CD4-positive, alpha-beta memory T cell (primary cell): ENCODE measurements around the gene GALT. TPM values are rescaled to one million over a fixed set of nuclear protein-coding genes. Genes with fewer than 3 reads are reported as not detected.

Experiments
- CTCF ChIA-PET: fragments of 350-600 bp; sonication (Branson Sonifier 250); formaldehyde crosslinking; loops from one replicate; lab custom pipeline; 2021; ENCODE audit warnings: inconsistent platforms; ENCODE audit not compliant: partially characterized antibody; lab: Charles Lee
- POLR2A ChIA-PET: fragments of 350-600 bp; sonication (Branson Sonifier 250); formaldehyde crosslinking; loops from one replicate; lab custom pipeline; 2021; ENCODE audit not compliant: partially characterized antibody; lab: Charles Lee
- DNase-seq, 5 donors: peaks; one replicate each; pipeline versions ENCODE4 v3.0.0 to v3.0.0-alpha.2; 2020 to 2022; ENCODE audit warnings: mixed read lengths in 1 of 5
- H3K27ac ChIP-seq: one replicate; pipeline ENCODE4 v1.7.0; 2013; ENCODE audit warnings: low read depth, low read length
- H3K27me3 ChIP-seq: 2 replicates; pipeline ENCODE4 v1.7.0; 2013; ENCODE audit warnings: mild to moderate bottlenecking, low read length, moderate library complexity; ENCODE audit not compliant: insufficient read depth
- H3K36me3 ChIP-seq: 2 replicates; pipeline ENCODE4 v1.7.0; 2013; ENCODE audit warnings: mild to moderate bottlenecking, low read length, moderate library complexity; ENCODE audit not compliant: insufficient read depth
- H3K4me1 ChIP-seq: 2 replicates; pipeline ENCODE4 v1.7.0; 2013; ENCODE audit warnings: mild to moderate bottlenecking, low read length, moderate library complexity; ENCODE audit not compliant: insufficient read depth
- H3K4me3 ChIP-seq, 2 donors: one replicate each; pipeline ENCODE4 v1.7.0; 2013; ENCODE audit warnings: low read length in 2 of 2, mild to moderate bottlenecking in 1 of 2
- H3K9me3 ChIP-seq, 2 donors: one replicate each; pipeline ENCODE4 v1.7.0; 2013; ENCODE audit warnings: low read length in 2 of 2, control low read depth in 1 of 2; ENCODE audit not compliant: control insufficient read depth in 1 of 2
- H3K27ac Mint-ChIP-seq, 7 donors: one replicate each; pipeline ENCODE4 v1.8.0; 2020 to 2021; ENCODE audit warnings: mixed read lengths in 7 of 7, mild to moderate bottlenecking in 6 of 7, inconsistent platforms in 3 of 7, moderate library complexity in 3 of 7
- H3K27me3 Mint-ChIP-seq, 2 donors: one replicate each; pipeline ENCODE4 v1.8.0; 2020 to 2021; ENCODE audit warnings: mixed read lengths in 2 of 2
- H3K36me3 Mint-ChIP-seq, 2 donors: one replicate each; pipeline ENCODE4 v1.8.0; 2020 to 2021; ENCODE audit warnings: mixed read lengths in 2 of 2, inconsistent platforms in 1 of 2, mild to moderate bottlenecking in 1 of 2
- H3K4me1 Mint-ChIP-seq, 4 donors: one replicate each; pipeline ENCODE4 v1.8.0; 2020 to 2021; ENCODE audit warnings: mixed read lengths in 4 of 4, mild to moderate bottlenecking in 1 of 4
- H3K4me3 Mint-ChIP-seq, 8 donors: one replicate each; pipeline ENCODE4 v1.8.0; 2020 to 2021; ENCODE audit warnings: mixed read lengths in 8 of 8, mild to moderate bottlenecking in 7 of 8, moderate library complexity in 6 of 8, inconsistent platforms in 3 of 8
- H3K9me3 Mint-ChIP-seq, 8 donors: one replicate each; pipeline ENCODE4 v1.8.0; 2020 to 2021; ENCODE audit warnings: mixed read lengths in 8 of 8, mild to moderate bottlenecking in 5 of 8, inconsistent platforms in 3 of 8, moderate library complexity in 1 of 8
- intact Hi-C: fragments of 100-400 bp; cut with micrococcal nuclease; formaldehyde crosslinking; loops from one replicate; pipeline ENCODE4 v1.15.1; 2023
- polyA plus RNA-seq, 2 donors: library from polyadenylated mRNA; unstranded; fragments of 300-500 nt; fragmentation: Illumina TruSeq; gene quantifications; one replicate each; pipeline ENCODE4 v1.2.3, GENCODE V29; 2021
- total RNA-seq, 2 experiments: library from RNA; stranded (reverse); gene quantifications; one replicate each; pipeline ENCODE4 v1.2.3, GENCODE V29; 2021

GALT gene
- total and polyA plus RNA-seq, 4 experiments from 2014 or later, result 81.9 to 261 (median 167) TPM

GRCh38 chr9:34606905-34607304 lies 39.6 kb upstream of the GALT start:
- H3K36me3 Mint-ChIP-seq, result peaks cover 0 to 3% of the 10 kb centered on the region in 2 donors
- Histone ChIP-seq H3K9me3 (no peaks in the 10 kb centered on the region), H3K4me1 (peaks cover 10% of the 10 kb centered on the region), H3K27me3 (no peaks in the 10 kb centered on the region), H3K4me3 (no peak overlapping the region), H3K27ac (no peak overlapping the region), H3K36me3 (no peaks in the 10 kb centered on the region)
- ChIA-PET CTCF (interaction anchor here (0.8 to 5.6 kb wide), 5 partner anchors 8 to 203 kb away, joined by 3 to 70 read pairs (median 20); partner anchors contain the start of gene SIGMAR1), POLR2A (interaction anchor here (1.5 kb wide), 1 partner anchor 31 kb away, joined by 5 read pairs; the partner anchor contains the start of gene SIGMAR1)
- intact Hi-C loops, result no loop called here
- no peak for DNase-seq
- no peak overlapping the region for H3K27ac Mint-ChIP-seq
- H3K9me3 Mint-ChIP-seq, result no peaks in the 10 kb centered on the region
- H3K4me3 Mint-ChIP-seq, result no peak overlapping the region
- H3K27me3 Mint-ChIP-seq, result peaks cover 0 to 2% of the 10 kb centered on the region in 2 donors
- H3K4me1 Mint-ChIP-seq, result peaks cover 5 to 19% (median 12%) of the 10 kb centered on the region in 4 donors

- no peak for DNase-seq
- Histone ChIP-seq H3K9me3 (no peaks in the 10 kb centered on the region), H3K36me3 (no peaks in the 10 kb centered on the region), H3K4me3 (no peak overlapping the region), H3K27me3 (no peaks in the 10 kb centered on the region), H3K27ac (no peak overlapping the region), H3K4me1 (peaks cover 11% of the 10 kb centered on the region)
- Mint-ChIP-seq H3K4me3 (no peak overlapping the region), H3K4me1 (peaks cover 5 to 22% (median 14%) of the 10 kb centered on the region in 4 donors), H3K27me3 (peaks cover 0 to 2% of the 10 kb centered on the region in 2 donors), H3K27ac (no peak overlapping the region), H3K9me3 (no peaks in the 10 kb centered on the region), H3K36me3 (peaks cover 0 to 6% of the 10 kb centered on the region in 2 donors)
- ChIA-PET CTCF (interaction anchor here (0.8 to 5.6 kb wide), 3 partner anchors 12 to 28 kb away, joined by 3 to 70 read pairs (median 21); partner anchors contain the start of gene SIGMAR1), POLR2A (interaction anchor here (1.5 kb wide), 1 partner anchor 30 kb away, joined by 5 read pairs; the partner anchor contains the start of gene SIGMAR1)
- intact Hi-C loops, result no loop called here
Observed at GRCh38 chr9:34607331-34607730, 39.1 kb upstream of the GALT start.

GRCh38 chr9:34610434-34611206 lies 35.9 kb upstream of the GALT start:
- CTCF ChIA-PET, result interaction anchor here (0.8 to 8.4 kb wide), 7 partner anchors 8 to 92 kb away, joined by 3 to 235 read pairs (median 8); partner anchors contain the start of genes ARID3C, DCTN3 and SIGMAR1
- H3K27ac ChIP-seq, result peak overlapping the region; percentile 71
- H3K36me3 ChIP-seq, result peaks cover 14% of the 10 kb centered on the region
- peaks cover 0 to 22% of the 10 kb centered on the region in 2 donors for H3K36me3 Mint-ChIP-seq
- peak overlapping the region; percentile 64 to 93 (median 92) for H3K4me3 Mint-ChIP-seq
- no peaks in the 10 kb centered on the region for H3K27me3 ChIP-seq
- intact Hi-C loops, result loop anchor here (5.0 kb wide), 2 partner anchors 37 to 793 kb away; partner anchors contain the start of genes GALT and UBE2R2
- no peak for DNase-seq
- H3K9me3 Mint-ChIP-seq, result no peaks in the 10 kb centered on the region
- peak overlapping the region in 1 of 2 donors; percentile 81 for H3K4me3 ChIP-seq
- peaks cover 7 to 31% (median 23%) of the 10 kb centered on the region in 4 donors for H3K4me1 Mint-ChIP-seq
- peaks cover 19% of the 10 kb centered on the region for H3K4me1 ChIP-seq
- POLR2A ChIA-PET, result interaction anchor here (0.9 to 4.4 kb wide), 6 partner anchors 10 to 229 kb away, joined by 3 to 106 read pairs (median 15); partner anchors contain the start of genes ARID3C, CCL27, DCTN3 and GALT
- H3K9me3 ChIP-seq, result no peaks in the 10 kb centered on the region
- H3K27ac Mint-ChIP-seq, result peak overlapping the region in 4 of 7 donors; percentile 37 to 97 (median 90)
- no peaks in the 10 kb centered on the region for H3K27me3 Mint-ChIP-seq

- H3K4me3 Mint-ChIP-seq, result peak overlapping the region; percentile 87 to 99 (median 92)
- Histone ChIP-seq H3K36me3 (peaks cover 18% of the 10 kb centered on the region), H3K4me1 (peaks cover 19% of the 10 kb centered on the region), H3K27ac (peak overlapping the region; percentile 71), H3K4me3 (peak overlapping the region; percentile 81 to 88), H3K9me3 (no peaks in the 10 kb centered on the region), H3K27me3 (no peaks in the 10 kb centered on the region)
- ChIA-PET CTCF (interaction anchor here (0.8 to 8.4 kb wide), 8 partner anchors 9 to 91 kb away, joined by 3 to 235 read pairs (median 12); partner anchors contain the start of genes ARID3C, DCTN3 and SIGMAR1), POLR2A (interaction anchor here (0.9 to 4.4 kb wide), 6 partner anchors 9 to 229 kb away, joined by 3 to 106 read pairs (median 15); partner anchors contain the start of genes ARID3C, CCL27, DCTN3 and GALT)
- DNase-seq, result no peak
- no peaks in the 10 kb centered on the region for H3K9me3 Mint-ChIP-seq
- peak overlapping the region; percentile 83 to 97 (median 96) for H3K27ac Mint-ChIP-seq
- intact Hi-C loops, result loop anchor here (5.0 kb wide), 2 partner anchors 36 to 794 kb away; partner anchors contain the start of genes GALT and UBE2R2
- peaks cover 3 to 29% of the 10 kb centered on the region in 2 donors for H3K36me3 Mint-ChIP-seq
- no peaks in the 10 kb centered on the region for H3K27me3 Mint-ChIP-seq
- H3K4me1 Mint-ChIP-seq, result peaks cover 7 to 31% (median 24%) of the 10 kb centered on the region in 4 donors
Observed at GRCh38 chr9:34611251-34611810, 35.1 kb upstream of the GALT start.

- POLR2A ChIA-PET, result interaction anchor here (0.9 to 4.4 kb wide), 8 partner anchors 8 to 90 kb away, joined by 3 to 106 read pairs (median 6); partner anchors contain the start of genes ARID3C, CCL27, DCTN3 and GALT
- no peaks in the 10 kb centered on the region for H3K9me3 Mint-ChIP-seq
- H3K36me3 ChIP-seq, result peaks cover 26% of the 10 kb centered on the region
- peaks cover 19% of the 10 kb centered on the region for H3K4me1 ChIP-seq
- intact Hi-C loops, result loop anchor here (1.0 to 5.0 kb wide), 9 partner anchors 8 to 795 kb away; partner anchors contain the start of genes DCTN3, DNAI1, DNAJB5 and FAM219A
- H3K27me3 Mint-ChIP-seq, result no peaks in the 10 kb centered on the region
- H3K4me3 ChIP-seq, result peak within 1 kb of the TSS; percentile 81 to 88
- H3K27me3 ChIP-seq, result no peaks in the 10 kb centered on the region
- DNase-seq, result peak; percentile 83 to 89 (median 86)
- H3K27ac Mint-ChIP-seq, result peak within 1 kb of the TSS; percentile 83 to 97 (median 96)
- H3K4me3 Mint-ChIP-seq, result peak within 1 kb of the TSS; percentile 87 to 99 (median 92)
- peak within 1 kb of the TSS; percentile 71 for H3K27ac ChIP-seq
- CTCF ChIA-PET, result interaction anchor here (1.0 to 8.4 kb wide), 8 partner anchors 8 to 90 kb away, joined by 4 to 235 read pairs (median 12); partner anchors contain the start of genes ARID3C, DCTN3, GALT and SIGMAR1
- no peaks in the 10 kb centered on the region for H3K9me3 ChIP-seq
- peaks cover 9 to 37% of the 10 kb centered on the region in 2 donors for H3K36me3 Mint-ChIP-seq
- peaks cover 7 to 35% (median 25%) of the 10 kb centered on the region in 4 donors for H3K4me1 Mint-ChIP-seq
Observed at GRCh38 chr9:34611811-34612787, 34.4 kb upstream of the GALT start, which contains the start of gene RPP25L. RPP25L (minus strand) TSS chr9:34612097; CDS start chr9:34611296, 801 bp downstream.
